ENCODE measurements around the gene TEAD4.

DNA sequence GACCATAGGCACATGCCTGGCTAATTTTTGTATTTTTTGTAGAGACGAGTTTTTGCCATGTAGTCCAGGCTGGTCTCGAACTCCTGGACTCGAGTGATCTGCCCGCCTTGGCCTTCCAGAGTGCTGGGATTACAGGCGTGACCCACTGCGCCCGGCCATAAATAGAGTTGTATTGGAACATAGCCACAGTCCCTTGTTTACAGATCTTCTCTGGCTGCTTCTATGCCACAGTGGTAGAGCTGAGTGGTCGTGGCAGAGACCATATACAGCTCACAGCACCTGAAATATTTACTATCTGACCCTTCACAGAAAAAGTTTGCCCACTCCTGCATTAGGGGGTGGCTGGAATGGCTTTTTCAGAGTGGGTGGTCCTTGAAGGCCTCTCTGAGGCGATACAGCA is 90.0 kb downstream of the TEAD4 start:
- TF ChIP-seq, protein P1, sequence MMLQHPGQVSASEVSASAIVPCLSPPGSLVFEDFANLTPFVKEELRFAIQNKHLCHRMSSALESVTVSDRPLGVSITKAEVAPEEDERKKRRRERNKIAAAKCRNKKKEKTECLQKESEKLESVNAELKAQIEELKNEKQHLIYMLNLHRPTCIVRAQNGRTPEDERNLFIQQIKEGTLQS (IDR thresholded peaks at IDR 0.05): no peak
- TF ChIP-seq, protein P2, sequence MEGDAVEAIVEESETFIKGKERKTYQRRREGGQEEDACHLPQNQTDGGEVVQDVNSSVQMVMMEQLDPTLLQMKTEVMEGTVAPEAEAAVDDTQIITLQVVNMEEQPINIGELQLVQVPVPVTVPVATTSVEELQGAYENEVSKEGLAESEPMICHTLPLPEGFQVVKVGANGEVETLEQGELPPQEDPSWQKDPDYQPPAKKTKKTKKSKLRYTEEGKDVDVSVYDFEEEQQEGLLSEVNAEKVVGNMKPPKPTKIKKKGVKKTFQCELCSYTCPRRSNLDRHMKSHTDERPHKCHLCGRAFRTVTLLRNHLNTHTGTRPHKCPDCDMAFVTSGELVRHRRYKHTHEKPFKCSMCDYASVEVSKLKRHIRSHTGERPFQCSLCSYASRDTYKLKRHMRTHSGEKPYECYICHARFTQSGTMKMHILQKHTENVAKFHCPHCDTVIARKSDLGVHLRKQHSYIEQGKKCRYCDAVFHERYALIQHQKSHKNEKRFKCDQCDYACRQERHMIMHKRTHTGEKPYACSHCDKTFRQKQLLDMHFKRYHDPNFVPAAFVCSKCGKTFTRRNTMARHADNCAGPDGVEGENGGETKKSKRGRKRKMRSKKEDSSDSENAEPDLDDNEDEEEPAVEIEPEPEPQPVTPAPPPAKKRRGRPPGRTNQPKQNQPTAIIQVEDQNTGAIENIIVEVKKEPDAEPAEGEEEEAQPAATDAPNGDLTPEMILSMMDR (IDR thresholded peaks at IDR 0.05 in 2 of 3, conservative IDR thresholded peaks at IDR 0.05 in 1 of 3; ENCODE audit: borderline replicate concordance in 1 of 3, insufficient read depth in 1 of 3, low read depth in 2 of 3, low read length in 2 of 3): no peak
- no peak for TF ChIP-seq YY1 (IDR thresholded peaks at IDR 0.05; ENCODE audit: extremely low read depth, insufficient replicate concordance, low read depth, low read length)
- no peak for TF ChIP-seq POLR2AphosphoS5 (IDR thresholded peaks at IDR 0.05; ENCODE audit: low read depth, low read length)
- TF ChIP-seq SP1 (IDR thresholded peaks at IDR 0.05; ENCODE audit: low read depth): no peak
